Immature natural killer cell (primary cell): ENCODE data around the gene GPER1. TPM values are rescaled to one million over a fixed set of nuclear protein-coding genes. Genes with fewer than 3 reads are reported as not detected.
"Not testable (repeated sequence)": the region's sequence is repeated elsewhere in the genome, so short reads cannot be mapped to it uniquely, and the experiment has no call there.

Source experiments
- DNase-seq, 3 donors: peaks; one replicate each; pipeline ENCODE4 v3.0.0; 2022; ENCODE audit warnings: mixed read lengths in 1 of 3
- H3K27ac Mint-ChIP-seq, 6 donors: one replicate each; pipeline ENCODE4 v1.8.0; 2020; ENCODE audit warnings: mixed read lengths in 6 of 6, mild to moderate bottlenecking in 5 of 6, inconsistent platforms in 4 of 6, moderate library complexity in 3 of 6
- H3K27me3 Mint-ChIP-seq, 3 donors: one replicate each; pipeline ENCODE4 v1.8.0; 2020 to 2021; ENCODE audit warnings: low read depth in 3 of 3, mild to moderate bottlenecking in 3 of 3, mixed read lengths in 3 of 3, moderate library complexity in 3 of 3, inconsistent platforms in 1 of 3
- H3K36me3 Mint-ChIP-seq, 3 donors: one replicate each; pipeline ENCODE4 v1.8.0; 2020; ENCODE audit warnings: mixed read lengths in 3 of 3, inconsistent platforms in 2 of 3, mild to moderate bottlenecking in 2 of 3
- H3K4me1 Mint-ChIP-seq, 2 donors: one replicate each; pipeline ENCODE4 v1.8.0; 2020; ENCODE audit warnings: inconsistent platforms in 2 of 2, mild to moderate bottlenecking in 2 of 2, mixed read lengths in 2 of 2, moderate library complexity in 1 of 2
- H3K4me3 Mint-ChIP-seq, 5 donors: one replicate each; pipeline ENCODE4 v1.8.0; 2020; ENCODE audit warnings: mild to moderate bottlenecking in 5 of 5, mixed read lengths in 5 of 5, inconsistent platforms in 3 of 5, moderate library complexity in 3 of 5
- H3K9me3 Mint-ChIP-seq, 6 donors: one replicate each; pipeline ENCODE4 v1.8.0; 2020; ENCODE audit warnings: mild to moderate bottlenecking in 6 of 6, mixed read lengths in 6 of 6, inconsistent platforms in 4 of 6, moderate library complexity in 3 of 6
- polyA plus RNA-seq, 3 donors: library from polyadenylated mRNA; unstranded; fragments of 300-500 nt; fragmentation: Illumina TruSeq; gene quantifications; one replicate each; pipeline ENCODE4 v1.2.3, GENCODE V29; 2021

Gene GPER1
- polyA plus RNA-seq, 3 donors from 2014 or later = 0.14 to 0.31 TPM; not detected in 1

DNA sequence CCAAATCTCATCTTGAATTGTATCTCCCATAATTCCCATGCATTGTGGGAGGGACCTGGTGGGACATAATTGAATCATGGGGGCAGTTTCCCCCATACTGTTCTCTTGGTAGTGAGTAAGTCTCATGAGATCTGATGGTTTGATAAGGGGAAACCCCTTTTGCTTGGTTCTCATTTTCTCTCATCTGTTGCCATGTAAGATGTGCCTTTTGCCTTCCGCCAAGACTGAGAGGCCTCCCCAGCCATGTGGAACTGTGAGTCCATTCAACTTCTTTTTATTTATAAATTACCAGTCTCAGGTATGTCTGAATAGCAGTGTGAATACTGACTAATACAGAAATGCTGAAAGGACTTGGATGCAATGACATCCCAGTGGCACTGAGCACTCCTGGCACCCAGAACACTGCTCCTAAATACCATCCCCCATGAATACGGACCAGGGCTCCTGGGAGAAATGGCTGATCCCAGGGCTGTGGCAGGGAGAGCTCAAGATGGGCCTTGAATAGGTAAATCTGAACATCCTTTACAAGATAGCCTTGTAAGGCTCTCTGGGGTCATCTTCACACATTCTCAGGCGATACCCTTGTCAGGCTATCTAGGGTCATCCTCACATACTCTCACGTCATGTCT is 52.7 kb downstream of the GPER1 start:
- Mint-ChIP-seq H3K36me3 (no peaks in the 10 kb centered on the region), H3K27ac (peak overlapping the region in 4 of 6 donors; percentile 7 to 57 (median 27)), H3K9me3 (no peaks in the 10 kb centered on the region), H3K4me1 (peaks cover 13 to 14% of the 10 kb centered on the region in 2 donors), H3K4me3 (peak overlapping the region in 4 of 5 donors; percentile 8 to 45 (median 40)), H3K27me3 (peaks cover 2 to 5% (median 5%) of the 10 kb centered on the region in 3 donors)
- no peak for DNase-seq

- H3K27me3 Mint-ChIP-seq = peaks cover 2 to 5% (median 4%) of the 10 kb centered on the region in 3 donors
These were observed 53.7 kb downstream of the GPER1 start for GRCh38 chr7:1141651-1142050.

DNA sequence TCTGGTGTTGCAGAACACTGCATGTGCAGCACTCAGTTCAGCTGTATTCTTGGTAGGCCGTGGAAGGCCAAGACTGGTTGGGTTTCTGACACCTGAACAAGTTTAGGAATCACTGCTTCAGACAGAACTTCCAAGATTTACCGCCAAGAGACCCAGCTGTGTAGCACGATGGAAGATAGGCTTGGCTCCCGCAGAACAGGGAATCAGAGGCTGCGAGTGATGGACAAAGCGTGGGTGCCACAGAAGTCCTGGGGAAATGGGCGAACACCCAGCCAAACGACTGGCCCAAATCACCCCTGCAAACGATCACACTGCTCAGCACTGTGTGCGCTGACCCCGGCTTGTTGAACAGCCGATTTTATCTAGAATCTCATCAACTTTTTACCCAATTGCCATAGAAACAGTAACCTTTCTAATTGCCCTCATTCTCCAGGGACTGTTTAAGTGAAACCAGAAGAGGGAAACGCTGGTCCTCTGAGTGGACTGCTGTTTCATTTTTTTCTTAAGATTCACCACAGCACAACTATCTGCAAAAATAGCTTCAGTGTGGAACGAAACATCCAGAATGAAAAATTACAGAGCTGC is 54.2 kb downstream of the GPER1 start:
- H3K4me3 Mint-ChIP-seq = no peak overlapping the region
- peaks cover 5 to 8% of the 10 kb centered on the region in 2 donors for H3K4me1 Mint-ChIP-seq
- no peak for DNase-seq
- H3K27ac Mint-ChIP-seq = no peak overlapping the region
- no peaks in the 10 kb centered on the region for H3K9me3 Mint-ChIP-seq
- H3K27me3 Mint-ChIP-seq = peaks cover 2 to 5% (median 2%) of the 10 kb centered on the region in 3 donors
- H3K36me3 Mint-ChIP-seq = no peaks in the 10 kb centered on the region

More at GRCh38 chr7:1141651-1142050, 53.7 kb downstream of the GPER1 start:
- Mint-ChIP-seq H3K4me3 (no peak overlapping the region), H3K4me1 (peaks cover 10 to 13% of the 10 kb centered on the region in 2 donors), H3K27ac (no peak overlapping the region), H3K36me3 (no peaks in the 10 kb centered on the region), H3K9me3 (no peaks in the 10 kb centered on the region)
- DNase-seq = no peak

DNA sequence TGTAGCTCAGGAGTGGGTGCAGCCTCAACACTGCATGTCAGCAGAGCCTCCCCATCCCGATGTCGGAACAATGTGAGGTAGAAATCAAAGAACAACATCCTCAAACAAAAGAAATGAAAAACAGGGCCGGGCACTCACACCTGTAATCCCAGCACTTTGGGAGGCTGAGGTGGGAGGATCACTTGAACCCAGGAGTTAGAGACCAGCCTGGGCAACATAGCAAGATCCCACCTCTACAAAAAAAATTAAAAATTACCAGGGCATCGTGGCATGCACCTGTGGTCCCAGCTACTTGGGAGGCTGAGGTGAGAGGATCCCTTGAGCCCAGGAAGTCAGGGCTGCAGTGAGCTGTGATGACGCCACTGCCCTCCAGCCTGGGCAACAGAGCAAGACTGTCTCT is 55.1 kb downstream of the GPER1 start:
- H3K9me3 Mint-ChIP-seq, H3K4me3 Mint-ChIP-seq, H3K4me1 Mint-ChIP-seq, DNase-seq, H3K27me3 Mint-ChIP-seq, H3K27ac Mint-ChIP-seq, H3K36me3 Mint-ChIP-seq: not testable (repeated sequence)

Other genes with a start within 250 kb of the GPER1 start
- gene GET4, start 211.6 kb upstream of the GPER1 start, polyA plus RNA-seq = 10 to 100 TPM; 25.3 to 35.6 (median 25.5) TPM
- gene ADAP1, start 133.4 kb upstream of the GPER1 start, polyA plus RNA-seq = 10 to 100 TPM; 49.7 to 72.1 (median 55.1) TPM
- 10 to 100 TPM; 12.7 to 24.0 (median 18.1) TPM for gene COX19, start 112.6 kb upstream of the GPER1 start, polyA plus RNA-seq
- not detected for gene CYP2W1, start 104.9 kb upstream of the GPER1 start, polyA plus RNA-seq
- 1 to 10 TPM in 2 of 3 donors, not detected in 1; 1.1 to 1.9 TPM for gene GPR146, start 43.6 kb upstream of the GPER1 start, polyA plus RNA-seq
- 100 to 1,000 TPM in 2 of 3 donors, 10 to 100 TPM in 1; 68.0 to 134 (median 114) TPM for gene ZFAND2A, start 72.1 kb downstream of the GPER1 start, polyA plus RNA-seq
- gene UNCX, start 144.8 kb downstream of the GPER1 start, polyA plus RNA-seq = not detected